Measurements from ENCODE around the gene ZNF385A. TPM values are rescaled to one million over a fixed set of nuclear protein-coding genes. Genes with fewer than 3 reads are reported as not detected.

ZNF385A gene
- total and polyA plus RNA-seq, 2 of the 13 experiments (the other 11 are each of a cell fraction or from before 2014, with no cell fraction given) = 0.44 to 0.67 TPM

DNA sequence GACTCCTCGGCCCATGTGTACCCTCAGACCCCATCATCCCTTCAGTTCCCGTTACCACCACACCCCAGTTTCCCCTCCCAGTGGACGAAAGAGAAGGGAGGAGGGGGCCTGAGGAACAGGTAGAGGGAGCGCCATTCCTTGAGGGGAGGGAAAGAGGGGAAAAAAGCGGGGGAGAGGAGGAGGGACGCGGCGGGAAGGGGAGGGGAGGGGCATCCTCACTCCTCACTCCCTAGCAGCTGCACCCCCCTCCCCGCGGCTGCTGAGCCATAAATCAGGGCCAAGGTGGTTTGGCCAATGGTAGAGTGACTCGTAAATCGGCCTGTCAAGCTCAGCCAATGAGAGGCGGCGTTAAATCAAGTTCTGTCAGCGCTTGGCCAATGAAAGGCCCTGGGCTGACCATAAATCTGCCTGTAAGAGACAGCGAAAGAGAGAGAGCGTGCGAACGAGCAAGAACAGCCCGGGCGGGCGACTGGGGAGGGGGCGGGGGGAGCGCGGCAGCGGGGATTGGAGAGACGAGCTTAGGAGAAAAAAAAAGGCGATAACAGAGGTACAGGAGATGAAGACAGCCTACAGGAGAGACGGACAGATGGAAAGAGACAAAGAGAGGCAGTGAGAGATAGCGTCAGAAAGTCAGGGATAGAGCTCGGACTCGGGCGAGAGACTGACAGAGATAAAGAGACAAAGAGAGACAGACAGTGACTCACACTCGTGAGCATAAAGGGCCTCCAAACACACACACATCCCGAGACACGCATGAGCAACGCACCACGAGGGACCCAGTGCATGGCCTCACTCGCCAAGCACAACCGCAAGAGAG, 25.4 kb downstream of the ZNF385A start (continued):
- TF ChIP-seq, protein P1, sequence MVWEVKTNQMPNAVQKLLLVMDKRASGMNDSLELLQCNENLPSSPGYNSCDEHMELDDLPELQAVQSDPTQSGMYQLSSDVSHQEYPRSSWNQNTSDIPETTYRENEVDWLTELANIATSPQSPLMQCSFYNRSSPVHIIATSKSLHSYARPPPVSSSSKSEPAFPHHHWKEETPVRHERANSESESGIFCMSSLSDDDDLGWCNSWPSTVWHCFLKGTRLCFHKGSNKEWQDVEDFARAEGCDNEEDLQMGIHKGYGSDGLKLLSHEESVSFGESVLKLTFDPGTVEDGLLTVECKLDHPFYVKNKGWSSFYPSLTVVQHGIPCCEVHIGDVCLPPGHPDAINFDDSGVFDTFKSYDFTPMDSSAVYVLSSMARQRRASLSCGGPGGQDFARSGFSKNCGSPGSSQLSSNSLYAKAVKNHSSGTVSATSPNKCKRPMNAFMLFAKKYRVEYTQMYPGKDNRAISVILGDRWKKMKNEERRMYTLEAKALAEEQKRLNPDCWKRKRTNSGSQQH (CRISPR knock-in tag; IDR thresholded peaks at IDR 0.05; ENCODE audit: low read depth) = peak; percentile 47; the same call in 1 of the 2 replicates
- TF ChIP-seq, protein P2, sequence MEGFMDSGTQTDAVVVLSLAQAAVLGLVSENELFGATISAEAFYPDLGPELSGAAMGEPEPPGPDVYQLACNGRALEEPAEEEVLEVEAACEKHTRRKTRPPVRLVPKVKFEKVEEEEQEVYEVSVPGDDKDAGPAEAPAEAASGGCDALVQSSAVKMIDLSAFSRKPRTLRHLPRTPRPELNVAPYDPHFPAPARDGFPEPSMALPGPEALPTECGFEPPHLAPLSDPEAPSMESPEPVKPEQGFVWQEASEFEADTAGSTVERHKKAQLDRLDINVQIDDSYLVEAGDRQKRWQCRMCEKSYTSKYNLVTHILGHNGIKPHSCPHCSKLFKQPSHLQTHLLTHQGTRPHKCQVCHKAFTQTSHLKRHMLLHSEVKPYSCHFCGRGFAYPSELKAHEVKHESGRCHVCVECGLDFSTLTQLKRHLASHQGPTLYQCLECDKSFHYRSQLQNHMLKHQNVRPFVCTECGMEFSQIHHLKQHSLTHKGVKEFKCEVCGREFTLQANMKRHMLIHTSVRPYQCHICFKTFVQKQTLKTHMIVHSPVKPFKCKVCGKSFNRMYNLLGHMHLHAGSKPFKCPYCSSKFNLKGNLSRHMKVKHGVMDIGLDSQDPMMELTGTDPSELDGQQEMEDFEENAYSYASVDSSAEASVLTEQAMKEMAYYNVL (CRISPR knock-in tag; IDR thresholded peaks at IDR 0.05; ENCODE audit: borderline replicate concordance) = peak; percentile 62; the same call in 1 of the 2 replicates
- TF ChIP-seq HOXD1 (CRISPR knock-in tag; IDR thresholded peaks at IDR 0.05) (peak; percentile 52; the same call in 1 of the 2 replicates), SKI (IDR thresholded peaks at IDR 0.05; ENCODE audit: partially characterized antibody) (peak; percentile 34), ZNF230 (CRISPR knock-in tag; IDR thresholded peaks at IDR 0.05) (peak; percentile 22; the same call in 1 of the 2 replicates), YEATS2 (CRISPR knock-in tag; IDR thresholded peaks at IDR 0.05; ENCODE audit: borderline replicate concordance) (no peak), ATF1 (CRISPR knock-in tag; IDR thresholded peaks at IDR 0.05) (peak; percentile 85), ARID2 (CRISPR knock-in tag; IDR thresholded peaks at IDR 0.05; ENCODE audit: borderline replicate concordance) (no peak), PHF21A (CRISPR knock-in tag; IDR thresholded peaks at IDR 0.05) (peak; percentile 100), FIP1L1 (IDR thresholded peaks at IDR 0.05; ENCODE audit: borderline replicate concordance, insufficient read depth, low read depth, low read length) (no peak), HOXA5 (CRISPR knock-in tag; IDR thresholded peaks at IDR 0.05) (peak; percentile 98)
- TF ChIP-seq, protein P3, sequence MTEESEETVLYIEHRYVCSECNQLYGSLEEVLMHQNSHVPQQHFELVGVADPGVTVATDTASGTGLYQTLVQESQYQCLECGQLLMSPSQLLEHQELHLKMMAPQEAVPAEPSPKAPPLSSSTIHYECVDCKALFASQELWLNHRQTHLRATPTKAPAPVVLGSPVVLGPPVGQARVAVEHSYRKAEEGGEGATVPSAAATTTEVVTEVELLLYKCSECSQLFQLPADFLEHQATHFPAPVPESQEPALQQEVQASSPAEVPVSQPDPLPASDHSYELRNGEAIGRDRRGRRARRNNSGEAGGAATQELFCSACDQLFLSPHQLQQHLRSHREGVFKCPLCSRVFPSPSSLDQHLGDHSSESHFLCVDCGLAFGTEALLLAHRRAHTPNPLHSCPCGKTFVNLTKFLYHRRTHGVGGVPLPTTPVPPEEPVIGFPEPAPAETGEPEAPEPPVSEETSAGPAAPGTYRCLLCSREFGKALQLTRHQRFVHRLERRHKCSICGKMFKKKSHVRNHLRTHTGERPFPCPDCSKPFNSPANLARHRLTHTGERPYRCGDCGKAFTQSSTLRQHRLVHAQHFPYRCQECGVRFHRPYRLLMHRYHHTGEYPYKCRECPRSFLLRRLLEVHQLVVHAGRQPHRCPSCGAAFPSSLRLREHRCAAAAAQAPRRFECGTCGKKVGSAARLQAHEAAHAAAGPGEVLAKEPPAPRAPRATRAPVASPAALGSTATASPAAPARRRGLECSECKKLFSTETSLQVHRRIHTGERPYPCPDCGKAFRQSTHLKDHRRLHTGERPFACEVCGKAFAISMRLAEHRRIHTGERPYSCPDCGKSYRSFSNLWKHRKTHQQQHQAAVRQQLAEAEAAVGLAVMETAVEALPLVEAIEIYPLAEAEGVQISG (CRISPR knock-in tag; IDR thresholded peaks at IDR 0.05) = peak; percentile 22; the same call in 1 of the 2 replicates
- TF ChIP-seq, protein P4, sequence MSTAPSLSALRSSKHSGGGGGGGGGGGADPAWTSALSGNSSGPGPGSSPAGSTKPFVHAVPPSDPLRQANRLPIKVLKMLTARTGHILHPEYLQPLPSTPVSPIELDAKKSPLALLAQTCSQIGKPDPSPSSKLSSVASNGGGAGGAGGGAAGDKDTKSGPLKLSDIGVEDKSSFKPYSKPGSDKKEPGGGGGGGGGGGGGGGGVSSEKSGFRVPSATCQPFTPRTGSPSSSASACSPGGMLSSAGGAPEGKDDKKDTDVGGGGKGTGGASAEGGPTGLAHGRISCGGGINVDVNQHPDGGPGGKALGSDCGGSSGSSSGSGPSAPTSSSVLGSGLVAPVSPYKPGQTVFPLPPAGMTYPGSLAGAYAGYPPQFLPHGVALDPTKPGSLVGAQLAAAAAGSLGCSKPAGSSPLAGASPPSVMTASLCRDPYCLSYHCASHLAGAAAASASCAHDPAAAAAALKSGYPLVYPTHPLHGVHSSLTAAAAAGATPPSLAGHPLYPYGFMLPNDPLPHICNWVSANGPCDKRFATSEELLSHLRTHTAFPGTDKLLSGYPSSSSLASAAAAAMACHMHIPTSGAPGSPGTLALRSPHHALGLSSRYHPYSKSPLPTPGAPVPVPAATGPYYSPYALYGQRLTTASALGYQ (CRISPR knock-in tag; IDR thresholded peaks at IDR 0.05) = no peak
- TF ChIP-seq, protein P5, sequence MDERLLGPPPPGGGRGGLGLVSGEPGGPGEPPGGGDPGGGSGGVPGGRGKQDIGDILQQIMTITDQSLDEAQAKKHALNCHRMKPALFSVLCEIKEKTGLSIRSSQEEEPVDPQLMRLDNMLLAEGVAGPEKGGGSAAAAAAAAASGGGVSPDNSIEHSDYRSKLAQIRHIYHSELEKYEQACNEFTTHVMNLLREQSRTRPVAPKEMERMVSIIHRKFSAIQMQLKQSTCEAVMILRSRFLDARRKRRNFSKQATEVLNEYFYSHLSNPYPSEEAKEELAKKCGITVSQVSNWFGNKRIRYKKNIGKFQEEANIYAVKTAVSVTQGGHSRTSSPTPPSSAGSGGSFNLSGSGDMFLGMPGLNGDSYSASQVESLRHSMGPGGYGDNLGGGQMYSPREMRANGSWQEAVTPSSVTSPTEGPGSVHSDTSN (CRISPR knock-in tag; IDR thresholded peaks at IDR 0.05) = peak; percentile 84
- TF ChIP-seq, protein P6, sequence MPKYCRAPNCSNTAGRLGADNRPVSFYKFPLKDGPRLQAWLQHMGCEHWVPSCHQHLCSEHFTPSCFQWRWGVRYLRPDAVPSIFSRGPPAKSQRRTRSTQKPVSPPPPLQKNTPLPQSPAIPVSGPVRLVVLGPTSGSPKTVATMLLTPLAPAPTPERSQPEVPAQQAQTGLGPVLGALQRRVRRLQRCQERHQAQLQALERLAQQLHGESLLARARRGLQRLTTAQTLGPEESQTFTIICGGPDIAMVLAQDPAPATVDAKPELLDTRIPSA (CRISPR knock-in tag; IDR thresholded peaks at IDR 0.05; ENCODE audit: borderline replicate concordance) = no peak; the same call in 1 of the 2 replicates

Measured in HepG2 (cell line).